ENCODE results near the gene ATP2A2.
"Not testable (repeated sequence)": the region's sequence is repeated elsewhere in the genome, so short reads cannot be mapped to it uniquely, and the experiment has no call there.

Gene ATP2A2

GRCh38 chr12:110254971-110255540 lies 26.0 kb upstream of the ATP2A2 start:
- H3K4me2 ChIP-seq: no peak overlapping the region; a peak in 1 of 22 replicates
- H3K27me3 ChIP-seq: no peaks in the 10 kb centered on the region
- H4K20me1 ChIP-seq: no peaks in the 10 kb centered on the region
- H3K4me1 ChIP-seq: peaks cover 7 to 62% (median 32%) of the 10 kb centered on the region in 10 experiments
- H3K27ac ChIP-seq: no peak overlapping the region; a peak in 1 of 22 replicates
- H3K9ac ChIP-seq: no peak overlapping the region
- H3K9me3 ChIP-seq (replicated peaks in 1 of 11): no peaks in the 10 kb centered on the region
- no peak for TF ChIP-seq Cebpa-rat (IDR thresholded peaks at IDR 0.05)
- H3K4me3 ChIP-seq: no peak overlapping the region
- H3K36me3 ChIP-seq: no peaks in the 10 kb centered on the region

- H3K9ac ChIP-seq; H3K4me3 ChIP-seq; H3K36me3 ChIP-seq; H4K20me1 ChIP-seq; H3K9me3 ChIP-seq (replicated peaks in 1 of 11); H3K27me3 ChIP-seq: not testable (repeated sequence)
- peak overlapping the region in 7 of 11 experiments; percentile 53 to 74 (median 65); a peak in 12 of 22 replicates for H3K4me2 ChIP-seq
- peaks cover 7 to 59% (median 32%) of the 10 kb centered on the region in 10 experiments for H3K4me1 ChIP-seq
- H3K27ac ChIP-seq: peak overlapping the region in 6 of 11 experiments; percentile 37 to 77 (median 67); a peak in 9 of 22 replicates
Measured at GRCh38 chr12:110255890-110256456, 25.1 kb upstream of the ATP2A2 start.

DNA sequence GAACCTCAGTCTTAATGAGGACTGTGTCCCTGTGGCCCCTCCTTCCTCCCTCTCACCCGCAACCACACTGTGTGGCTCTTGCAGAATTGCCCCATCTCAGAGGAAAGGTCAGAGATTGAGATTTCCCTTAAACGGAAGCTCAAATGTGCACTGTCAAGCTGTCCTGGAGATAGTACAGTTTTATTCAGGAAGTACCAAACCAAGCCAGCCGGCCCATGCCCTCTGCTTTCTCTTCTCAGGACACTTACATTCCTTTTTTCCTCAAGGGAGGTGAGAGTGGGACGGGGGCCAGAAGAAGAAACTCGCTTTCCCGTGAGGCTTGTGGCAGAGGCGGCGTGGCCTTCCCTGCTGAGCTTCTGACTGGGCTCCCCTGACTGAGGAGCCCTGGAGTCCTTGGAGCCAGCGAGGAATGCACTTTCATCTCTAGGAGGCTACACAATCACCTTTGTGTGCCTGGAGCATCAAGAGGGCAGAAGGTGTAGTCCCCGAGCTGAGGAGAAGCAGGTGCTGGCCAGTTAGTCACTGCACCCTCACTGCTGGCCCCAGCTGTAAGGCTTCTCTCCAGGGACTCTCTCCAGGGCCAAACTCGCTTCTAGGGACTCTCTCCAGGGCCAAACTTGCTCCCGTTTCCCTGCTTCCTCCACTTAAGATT lies 24.1 kb upstream of the ATP2A2 start:
- Histone ChIP-seq H3K36me3 (no peaks in the 10 kb centered on the region), H3K9ac (peak overlapping the region in 8 of 11 experiments; percentile 5 to 62 (median 50); a peak in 11 of 22 replicates), H3K27ac (peak overlapping the region in 7 of 11 experiments; percentile 16 to 77 (median 74); a peak in 14 of 22 replicates), H3K9me3 (replicated peaks in 1 of 11) (no peaks in the 10 kb centered on the region), H3K4me1 (peaks cover 7 to 59% (median 32%) of the 10 kb centered on the region in 10 experiments), H4K20me1 (no peaks in the 10 kb centered on the region), H3K4me2 (peak overlapping the region; percentile 16 to 74 (median 54); a peak in 19 of 22 replicates), H3K27me3 (no peaks in the 10 kb centered on the region), H3K4me3 (no peak overlapping the region)
- peak in 3 of 11 experiments; percentile 33 to 55 (median 44); a peak in 2 of 22 replicates for TF ChIP-seq Cebpa-rat (IDR thresholded peaks at IDR 0.05)

DNA sequence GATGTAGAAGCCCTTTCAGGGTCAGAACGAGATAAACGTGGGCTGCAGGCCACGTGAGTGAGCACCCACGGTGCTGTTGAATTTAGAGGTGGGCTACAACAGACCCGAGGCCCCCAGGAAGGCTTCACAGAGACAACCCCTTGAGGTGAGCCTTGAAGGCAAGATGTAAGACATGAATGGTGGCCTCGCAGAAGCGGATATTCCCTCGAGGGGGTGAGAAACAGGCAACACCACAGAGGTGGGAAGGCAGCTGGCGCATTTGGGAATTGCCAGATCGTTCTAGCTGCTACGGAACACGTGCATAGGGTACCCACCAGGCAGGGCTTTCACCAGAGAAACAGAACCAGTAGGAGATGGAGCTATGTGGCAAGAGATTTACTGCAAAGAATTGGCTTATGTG lies 22.6 kb upstream of the ATP2A2 start:
- peak overlapping the region in 1 of 11 experiments; percentile 64; a peak in 1 of 22 replicates for H3K4me2 ChIP-seq
- peaks cover 7 to 49% (median 25%) of the 10 kb centered on the region in 10 experiments for H3K4me1 ChIP-seq
- TF ChIP-seq Cebpa-rat (IDR thresholded peaks at IDR 0.05): no peak

GRCh38 chr12:110262442-110263388 lies 18.3 kb upstream of the ATP2A2 start:
- H3K27me3 ChIP-seq: no peaks in the 10 kb centered on the region
- no peak overlapping the region for H3K4me2 ChIP-seq
- H3K36me3 ChIP-seq: no peaks in the 10 kb centered on the region
- H3K27ac ChIP-seq: no peak overlapping the region
- no peak overlapping the region for H3K9ac ChIP-seq
- H3K4me1 ChIP-seq: peaks cover 0 to 7% (median 0%) of the 10 kb centered on the region in 10 experiments; a peak in 6 of 20 replicates
- TF ChIP-seq Cebpa-rat (IDR thresholded peaks at IDR 0.05): no peak; a peak in 1 of 22 replicates
- H4K20me1 ChIP-seq: no peaks in the 10 kb centered on the region
- H3K9me3 ChIP-seq (replicated peaks in 1 of 11): no peaks in the 10 kb centered on the region
- no peak overlapping the region for H3K4me3 ChIP-seq

More for the DNA sequence above, 22.6 kb upstream of the ATP2A2 start:
- Histone ChIP-seq H4K20me1 (no peaks in the 10 kb centered on the region), H3K9ac (no peak overlapping the region), H3K4me3 (no peak overlapping the region), H3K36me3 (no peaks in the 10 kb centered on the region), H3K27ac (no peak overlapping the region), H3K9me3 (replicated peaks in 1 of 11) (no peaks in the 10 kb centered on the region), H3K27me3 (no peaks in the 10 kb centered on the region)

GRCh38 chr12:110266381-110266960 lies 14.6 kb upstream of the ATP2A2 start:
- peaks cover 0 to 15% (median 0%) of the 10 kb centered on the region in 10 experiments; a peak in 7 of 20 replicates for H3K4me1 ChIP-seq
- no peaks in the 10 kb centered on the region for H3K9me3 ChIP-seq (replicated peaks in 1 of 11)
- TF ChIP-seq Cebpa-rat (IDR thresholded peaks at IDR 0.05): no peak
- H3K27ac ChIP-seq: no peak overlapping the region
- H3K4me2 ChIP-seq: no peak overlapping the region
- no peaks in the 10 kb centered on the region for H3K27me3 ChIP-seq
- no peak overlapping the region for H3K4me3 ChIP-seq
- H3K36me3 ChIP-seq: no peaks in the 10 kb centered on the region
- no peaks in the 10 kb centered on the region for H4K20me1 ChIP-seq
- H3K9ac ChIP-seq: no peak overlapping the region

- no peak overlapping the region for H3K27ac ChIP-seq
- H3K27me3 ChIP-seq: no peaks in the 10 kb centered on the region
- no peak overlapping the region for H3K9ac ChIP-seq
- H3K36me3 ChIP-seq: no peaks in the 10 kb centered on the region
- peaks cover 0 to 15% (median 0%) of the 10 kb centered on the region in 10 experiments; a peak in 7 of 20 replicates for H3K4me1 ChIP-seq
- H3K4me3 ChIP-seq: no peak overlapping the region
- no peak overlapping the region for H3K4me2 ChIP-seq
- H4K20me1 ChIP-seq: no peaks in the 10 kb centered on the region
- TF ChIP-seq Cebpa-rat (IDR thresholded peaks at IDR 0.05): no peak
- no peaks in the 10 kb centered on the region for H3K9me3 ChIP-seq (replicated peaks in 1 of 11)
Measured at GRCh38 chr12:110266980-110267620, 13.9 kb upstream of the ATP2A2 start.

- no peak overlapping the region for H3K9ac ChIP-seq
- H3K4me2 ChIP-seq: peak overlapping the region in 3 of 11 experiments; percentile 24 to 51 (median 38); a peak in 4 of 22 replicates
- no peak overlapping the region for H3K4me3 ChIP-seq
- H3K27ac ChIP-seq: no peak overlapping the region
- H3K9me3 ChIP-seq (replicated peaks in 1 of 11): no peaks in the 10 kb centered on the region
- TF ChIP-seq Cebpa-rat (IDR thresholded peaks at IDR 0.05): no peak
- no peaks in the 10 kb centered on the region for H4K20me1 ChIP-seq
- no peaks in the 10 kb centered on the region for H3K36me3 ChIP-seq
- H3K27me3 ChIP-seq: no peaks in the 10 kb centered on the region
- peaks cover 0 to 15% (median 0%) of the 10 kb centered on the region in 10 experiments; a peak in 7 of 20 replicates for H3K4me1 ChIP-seq
Measured at GRCh38 chr12:110269622-110270124, 11.4 kb upstream of the ATP2A2 start.

All from BLaER1 treated with 17β-estradiol and CSF1 and Interleukin-3, amounts not matched to agents 10 nM and 100 nM (cell line).